Common myeloid progenitor, CD34-positive (primary cell): Measurements from ENCODE around the gene ZNF410.
A peak's percentile ranks its signal among the peaks of the same experiment; 100 is the strongest.
"Not testable (repeated sequence)": the region's sequence is repeated elsewhere in the genome, so short reads cannot be mapped to it uniquely, and the experiment has no call there.

ENCODE experiments used
- CTCF ChIA-PET: fragments of 350-600 bp; sonication (Branson Sonifier 250); formaldehyde crosslinking; loops from one replicate; lab custom pipeline; 2021; ENCODE audit warnings: antibody characterized with exemption; lab: Charles Lee
- POLR2A ChIA-PET: fragments of 350-600 bp; sonication (Branson Sonifier 250); formaldehyde crosslinking; loops from one replicate; lab custom pipeline; 2021; ENCODE audit warnings: antibody characterized with exemption; lab: Charles Lee
- DNase-seq, 3 donors: peaks; one replicate each; pipeline versions ENCODE4 v3.0.0 to v3.0.0-alpha.2; 2013
- H3K27ac ChIP-seq, 2 experiments: 1 replicate in 1 of 2; 2 replicates in 1 of 2; pipeline ENCODE4 v1.7.0; 2013; ENCODE audit warnings: inconsistent platforms in 2 of 2, low read length in 2 of 2, mild to moderate bottlenecking in 2 of 2, low read depth in 1 of 2, moderate library complexity in 1 of 2; ENCODE audit not compliant: severe bottlenecking in 2 of 2, insufficient read depth in 1 of 2, poor library complexity in 1 of 2
- H3K27me3 ChIP-seq, 5 experiments: replicated peaks in 2 of 5; 1 replicate in 3 of 5; 2 replicates in 2 of 5; pipeline versions ENCODE4 v1.6.1 to v1.7.0; 2013; ENCODE audit warnings: low read length in 4 of 5, mild to moderate bottlenecking in 2 of 5, moderate library complexity in 2 of 5, inconsistent platforms in 1 of 5; ENCODE audit not compliant: insufficient read depth in 5 of 5, control insufficient read depth in 4 of 5
- H3K36me3 ChIP-seq, 4 experiments: 1 replicate in 2 of 4; 2 replicates in 2 of 4; pipeline versions ENCODE4 v1.6.1 to v1.7.0; 2013; ENCODE audit warnings: low read length in 3 of 4, control low read depth in 1 of 4, mild to moderate bottlenecking in 1 of 4; ENCODE audit not compliant: control insufficient read depth in 4 of 4, insufficient read depth in 4 of 4
- H3K4me1 ChIP-seq, 4 experiments: 1 replicate in 3 of 4; 2 replicates in 1 of 4; pipeline versions ENCODE4 v1.6.1 to v1.7.1; 2013; ENCODE audit warnings: low read length in 3 of 4, mild to moderate bottlenecking in 3 of 4, control low read depth in 1 of 4, inconsistent platforms in 1 of 4, moderate library complexity in 1 of 4; ENCODE audit not compliant: control insufficient read depth in 4 of 4, insufficient read depth in 4 of 4; ENCODE audit errors: control extremely low read depth in 1 of 4
- H3K4me3 ChIP-seq, 7 experiments: 1 replicate in 4 of 7; 2 replicates in 3 of 7; pipeline versions ENCODE4 v1.5.1 to v1.7.0; 2013; ENCODE audit warnings: mild to moderate bottlenecking in 7 of 7, low read length in 6 of 7, moderate library complexity in 6 of 7, inconsistent platforms in 2 of 7, low read depth in 2 of 7, control low read depth in 1 of 7; ENCODE audit not compliant: insufficient read depth in 4 of 7, control insufficient read depth in 1 of 7; ENCODE audit errors: extremely low read depth in 1 of 7
- H3K9me3 ChIP-seq, 5 experiments: 1 replicate in 4 of 5; 2 replicates in 1 of 5; pipeline versions ENCODE4 v1.6.1 to v1.7.1; 2013; ENCODE audit warnings: low read length in 4 of 5, mild to moderate bottlenecking in 2 of 5, inconsistent platforms in 1 of 5, low read depth in 1 of 5, moderate library complexity in 1 of 5; ENCODE audit not compliant: control insufficient read depth in 4 of 5, insufficient read depth in 2 of 5; ENCODE audit errors: control extremely low read depth in 1 of 5
- WGBS: methylation state at CpG from one replicate; pipeline ENCODE4 v1.1.5; 2013; ENCODE audit not compliant: insufficient coverage; 5-methylcytosine and 5-hydroxymethylcytosine counted together

The ZNF410 gene

DNA sequence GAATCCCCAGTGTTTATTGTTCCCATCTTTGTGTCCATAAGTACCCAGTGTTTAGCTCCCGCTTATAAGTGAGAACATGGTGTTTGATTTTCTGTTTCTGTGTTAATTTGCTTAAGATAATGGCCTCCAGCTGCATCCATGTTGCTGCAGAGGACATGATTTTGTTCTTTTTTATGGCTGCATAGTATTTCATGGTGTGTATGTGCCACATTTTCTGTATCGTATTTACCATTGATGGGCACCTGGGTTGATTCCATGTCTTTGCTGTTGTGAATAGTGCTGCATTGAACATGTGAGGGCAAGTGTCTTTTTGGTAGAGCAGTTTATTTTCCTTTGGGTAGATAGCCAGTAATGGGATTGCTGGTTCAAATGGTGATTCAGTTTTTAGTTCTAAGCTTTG, 32.8 kb downstream of the ZNF410 start:
- peaks cover 18 to 62% (median 43%) of the 10 kb centered on the region in 4 experiments for H3K36me3 ChIP-seq
- POLR2A ChIA-PET = interaction anchor here (0.6 kb wide), 1 partner anchor 65 kb away, joined by 3 read pairs; no protein-coding TSS in a partner anchor
- H3K9me3 ChIP-seq, H3K27me3 ChIP-seq, H3K4me3 ChIP-seq, H3K27ac ChIP-seq, H3K4me1 ChIP-seq, DNase-seq: not testable (repeated sequence)
- CTCF ChIA-PET = interaction anchor here (1.2 to 2.0 kb wide), 2 partner anchors 11 to 17 kb away, joined by 3 to 7 read pairs; no protein-coding TSS in a partner anchor
- WGBS = 100% methylated on average over 1 of the region's 2 CpGs

DNA sequence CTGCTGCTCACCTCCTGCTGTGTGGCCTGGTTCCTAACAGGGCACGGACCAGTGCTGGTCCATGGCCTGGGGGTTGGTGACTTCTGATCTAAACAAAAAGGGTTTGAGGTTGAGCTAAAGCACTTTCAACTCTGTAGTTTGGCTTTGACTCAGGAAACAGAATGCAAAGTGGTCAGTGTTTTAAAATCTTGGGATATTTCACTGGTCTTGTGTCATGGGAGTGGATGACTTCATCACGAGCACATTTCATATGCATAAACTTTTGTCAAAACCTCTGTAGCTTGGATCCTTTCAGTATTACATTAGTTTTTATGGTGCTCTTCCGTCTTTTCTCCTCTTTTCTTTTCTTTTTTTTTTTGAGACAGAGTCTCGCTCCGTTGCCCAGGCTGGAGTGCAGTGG, 37.7 kb downstream of the ZNF410 start:
- Histone ChIP-seq H3K9me3 (no peaks in the 10 kb centered on the region), H3K27ac (no peak overlapping the region), H3K4me1 (no peaks in the 10 kb centered on the region), H3K4me3 (no peak overlapping the region), H3K27me3 (no peaks in the 10 kb centered on the region), H3K36me3 (peaks cover 30 to 86% (median 61%) of the 10 kb centered on the region in 4 experiments)
- 92% methylated on average over 5 of the region's 5 CpGs for WGBS
- DNase-seq = no peak
- CTCF ChIA-PET = interaction anchor here (0.7 to 1.6 kb wide), 2 partner anchors 29 to 99 kb away, joined by 3 read pairs; no protein-coding TSS in a partner anchor
- POLR2A ChIA-PET = no interaction called here

DNA sequence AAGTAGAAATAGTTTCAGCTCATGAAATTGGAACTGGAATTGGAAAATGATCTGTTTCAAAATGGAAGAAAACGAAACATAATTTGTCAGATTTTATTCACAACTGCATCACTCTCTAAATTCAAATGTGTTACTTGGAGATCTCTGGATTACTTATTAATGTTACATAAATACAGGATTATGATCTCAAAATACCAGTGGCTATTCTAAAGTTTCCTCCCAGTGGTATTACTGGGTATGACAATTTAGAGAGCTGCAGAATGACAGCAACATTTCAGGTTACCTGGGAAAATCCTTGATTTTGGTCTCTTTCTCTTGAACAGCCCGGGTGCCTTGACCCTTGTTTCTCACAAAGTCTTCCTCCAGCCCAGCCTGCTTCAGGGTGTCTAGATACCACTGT, 49.0 kb downstream of the ZNF410 start:
- no peak overlapping the region for H3K4me3 ChIP-seq
- no peaks in the 10 kb centered on the region for H3K4me1 ChIP-seq
- H3K27me3 ChIP-seq = no peaks in the 10 kb centered on the region
- peaks cover 4 to 48% (median 31%) of the 10 kb centered on the region in 4 experiments for H3K36me3 ChIP-seq
- H3K27ac ChIP-seq = no peak overlapping the region
- WGBS = 100% methylated on average over 1 of the region's 2 CpGs
- POLR2A ChIA-PET = no interaction called here
- DNase-seq = peak in 2 of 3 donors; percentile 23 to 38
- no peaks in the 10 kb centered on the region for H3K9me3 ChIP-seq
- CTCF ChIA-PET = interaction anchor here (0.6 to 1.7 kb wide), 6 partner anchors 9 to 183 kb away, joined by 3 to 8 read pairs (median 4); no protein-coding TSS in a partner anchor

DNA sequence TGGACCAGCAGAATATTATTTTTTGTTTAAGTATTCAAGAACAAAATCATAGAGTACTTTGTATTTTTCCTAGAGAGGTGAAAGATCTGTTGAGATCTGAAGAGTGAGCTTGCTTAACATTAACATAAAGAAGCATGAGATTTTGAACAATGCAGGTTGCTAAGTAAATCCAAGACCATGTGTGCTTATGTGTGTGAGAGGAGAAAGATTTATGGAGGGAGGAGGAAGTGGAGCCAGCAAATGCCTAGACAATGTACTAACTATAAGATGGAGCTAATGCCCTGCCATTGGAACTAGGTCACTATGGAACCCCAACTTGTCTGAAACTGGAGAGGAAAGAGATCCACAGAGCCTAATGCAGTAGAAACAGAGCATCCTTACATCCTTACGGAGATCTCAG, 49.9 kb downstream of the ZNF410 start:
- DNase-seq = no peak
- ChIA-PET POLR2A (no interaction called here), CTCF (interaction anchor here (1.1 to 1.7 kb wide), 5 partner anchors 8 to 104 kb away, joined by 3 to 7 read pairs (median 3); partner anchors contain the start of gene PTGR2)
- no peaks in the 10 kb centered on the region for H3K9me3 ChIP-seq
- peaks cover 0 to 3% (median 0%) of the 10 kb centered on the region in 4 experiments for H3K4me1 ChIP-seq
- H3K27ac ChIP-seq = no peak overlapping the region
- peaks cover 4 to 40% (median 27%) of the 10 kb centered on the region in 4 experiments for H3K36me3 ChIP-seq
- H3K4me3 ChIP-seq = no peak overlapping the region
- H3K27me3 ChIP-seq = no peaks in the 10 kb centered on the region
- 100% methylated on average over 1 of the region's 1 CpG for WGBS

DNA sequence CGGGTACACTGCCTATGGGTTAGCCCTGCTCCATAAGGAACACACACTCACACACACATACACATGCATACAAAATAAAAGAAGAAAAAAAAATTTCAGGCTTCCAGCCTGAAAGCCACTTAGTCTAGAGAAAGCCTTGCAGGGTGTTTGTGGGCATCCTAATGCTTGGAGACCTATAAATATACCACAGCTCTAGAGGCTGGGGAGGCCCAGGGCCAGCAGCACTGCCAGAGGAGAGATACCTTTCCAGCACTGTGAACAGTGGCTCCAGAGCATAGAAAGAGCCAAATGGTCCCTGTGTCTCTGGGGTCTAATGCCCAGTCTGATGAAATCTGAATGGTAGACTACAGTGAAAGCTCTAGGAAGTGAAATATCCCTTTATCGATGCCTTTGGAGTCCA, 50.4 kb downstream of the ZNF410 start:
- no peak overlapping the region for H3K27ac ChIP-seq
- peaks cover 2 to 35% (median 23%) of the 10 kb centered on the region in 4 experiments for H3K36me3 ChIP-seq
- no peaks in the 10 kb centered on the region for H3K9me3 ChIP-seq
- H3K27me3 ChIP-seq = no peaks in the 10 kb centered on the region
- ChIA-PET POLR2A (no interaction called here), CTCF (interaction anchor here (1.1 to 1.7 kb wide), 4 partner anchors 8 to 103 kb away, joined by 3 to 7 read pairs (median 4); partner anchors contain the start of gene PTGR2)
- no peak overlapping the region for H3K4me3 ChIP-seq
- DNase-seq = no peak
- 86% methylated on average over 1 of the region's 2 CpGs for WGBS
- peaks cover 0 to 6% (median 0%) of the 10 kb centered on the region in 4 experiments for H3K4me1 ChIP-seq

DNA sequence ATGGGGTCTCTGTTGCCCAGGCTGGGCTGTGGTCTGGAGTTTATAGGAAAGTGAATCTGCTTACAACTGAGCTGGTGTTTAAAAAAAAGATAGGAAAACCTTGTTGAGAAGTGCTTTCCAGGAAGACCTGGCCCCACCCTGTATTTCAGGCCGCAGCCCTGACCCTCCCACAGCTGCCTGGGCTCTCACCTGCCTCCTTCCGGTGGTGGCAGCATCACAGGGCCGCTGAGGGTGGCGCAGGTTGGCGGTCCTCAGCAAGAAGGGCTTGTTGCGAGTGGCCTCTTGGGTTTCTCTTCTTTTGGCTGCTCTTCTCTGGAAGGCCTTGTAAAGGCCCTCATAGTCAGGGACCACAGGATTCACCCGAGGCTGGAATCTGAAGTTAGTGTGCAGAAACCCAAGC, 55.5 kb downstream of the ZNF410 start:
- CTCF ChIA-PET = interaction anchor here (0.9 kb wide), 1 partner anchor 8 kb away, joined by 3 read pairs; no protein-coding TSS in a partner anchor
- DNase-seq = no peak
- H3K36me3 ChIP-seq = peaks cover 0 to 19% (median 12%) of the 10 kb centered on the region in 4 experiments
- H3K27ac ChIP-seq = no peak overlapping the region
- no peak overlapping the region for H3K4me3 ChIP-seq
- peaks cover 4 to 35% (median 10%) of the 10 kb centered on the region in 4 experiments for H3K4me1 ChIP-seq
- H3K27me3 ChIP-seq = no peaks in the 10 kb centered on the region
- no peaks in the 10 kb centered on the region for H3K9me3 ChIP-seq
- POLR2A ChIA-PET = no interaction called here
- WGBS = 93% methylated on average over 7 of the region's 7 CpGs

DNA sequence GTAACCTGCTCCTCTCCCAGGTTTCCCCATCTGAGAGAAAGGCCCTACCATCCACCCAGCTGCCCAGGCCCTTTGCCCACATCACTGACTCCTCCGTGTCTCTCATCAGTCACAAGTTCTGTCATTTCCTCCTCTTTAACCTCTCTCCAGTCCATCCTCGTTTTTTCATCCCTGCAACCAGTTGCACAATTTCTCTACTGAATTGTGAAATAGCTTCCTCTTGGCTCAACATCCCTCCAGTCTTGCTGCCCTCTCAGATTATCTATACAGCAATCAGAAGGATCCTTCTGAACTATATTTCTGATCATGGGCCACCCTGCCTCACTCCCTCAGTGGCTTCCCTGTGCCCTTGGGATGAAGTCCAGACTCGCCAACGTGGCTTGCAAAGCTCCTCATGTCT, 56.4 kb downstream of the ZNF410 start:
- ChIA-PET CTCF (interaction anchor here (0.6 to 1.5 kb wide), 3 partner anchors 9 to 21 kb away, joined by 3 read pairs; no protein-coding TSS in a partner anchor), POLR2A (no interaction called here)
- H3K27me3 ChIP-seq = no peaks in the 10 kb centered on the region
- peak in 2 of 3 donors; percentile 28 to 36 for DNase-seq
- H3K36me3 ChIP-seq = peaks cover 0 to 17% (median 7%) of the 10 kb centered on the region in 4 experiments
- no peaks in the 10 kb centered on the region for H3K9me3 ChIP-seq
- H3K4me3 ChIP-seq = no peak overlapping the region
- 48% methylated on average over 4 of the region's 4 CpGs for WGBS
- peaks cover 4 to 35% (median 10%) of the 10 kb centered on the region in 4 experiments for H3K4me1 ChIP-seq
- no peak overlapping the region for H3K27ac ChIP-seq
